ENCODE data around the gene DIP2C.
"Not testable (repeated sequence)": the region's sequence is repeated elsewhere in the genome, so short reads cannot be mapped to it uniquely, and the experiment has no call there.

The DIP2C gene

GRCh38 chr10:310371-310770 lies 379.1 kb downstream of the DIP2C start:
- no peak for DNase-seq

- no peak for DNase-seq
These were observed 380.8 kb downstream of the DIP2C start for GRCh38 chr10:308572-309085.

- no peak for DNase-seq
These were observed 381.4 kb downstream of the DIP2C start for GRCh38 chr10:308101-308500.

GRCh38 chr10:307659-308058 lies 381.8 kb downstream of the DIP2C start:
- DNase-seq = no peak

GRCh38 chr10:306675-307185 lies 382.7 kb downstream of the DIP2C start:
- no peak for DNase-seq

GRCh38 chr10:306007-306674 lies 383.3 kb downstream of the DIP2C start:
- DNase-seq = no peak

GRCh38 chr10:305034-305433 lies 384.4 kb downstream of the DIP2C start:
- no peak for DNase-seq

GRCh38 chr10:301536-301935 lies 387.9 kb downstream of the DIP2C start:
- no peak for DNase-seq

GRCh38 chr10:300580-300979 lies 388.9 kb downstream of the DIP2C start:
- not testable (repeated sequence) for DNase-seq

- no peak for DNase-seq
These were observed 389.5 kb downstream of the DIP2C start for GRCh38 chr10:299969-300368.

- no peak for DNase-seq
These were observed 390.0 kb downstream of the DIP2C start for GRCh38 chr10:299512-299911.

GRCh38 chr10:298033-298432 lies 391.4 kb downstream of the DIP2C start:
- no peak for DNase-seq

GRCh38 chr10:297567-297966 lies 391.9 kb downstream of the DIP2C start:
- DNase-seq = no peak

- DNase-seq = no peak
These were observed 395.8 kb downstream of the DIP2C start for GRCh38 chr10:293636-294035.

GRCh38 chr10:290026-290725 lies 399.3 kb downstream of the DIP2C start:
- no peak for DNase-seq

GRCh38 chr10:289581-289980 lies 399.9 kb downstream of the DIP2C start:
- no peak for DNase-seq

GRCh38 chr10:288316-289200 lies 400.9 kb downstream of the DIP2C start:
- no peak for DNase-seq

GRCh38 chr10:287814-288213 lies 401.7 kb downstream of the DIP2C start:
- no peak for DNase-seq

GRCh38 chr10:287026-287709 lies 402.3 kb downstream of the DIP2C start:
- no peak for DNase-seq

- no peak for DNase-seq
These were observed 404.3 kb downstream of the DIP2C start for GRCh38 chr10:285216-285615.

GRCh38 chr10:283916-284356 lies 405.5 kb downstream of the DIP2C start:
- no peak for DNase-seq

- DNase-seq = no peak
These were observed 406.4 kb downstream of the DIP2C start for GRCh38 chr10:283140-283479.

Data from stimulated activated CD4-positive, alpha-beta T cell treated with anti-CD3 and anti-CD28 coated beads, Interleukin-12 subunit alpha, Interleukin-12 subunit beta, amount 100 ng/mL, for 4 hours (primary cell).